ENCODE measurements around the gene IFNK.

Gene IFNK

GRCh38 chr9:27505744-27506161 is 18.3 kb upstream of the IFNK start:
- no peak overlapping the region for H3K4me3 ChIP-seq (ENCODE audit: low read depth, low read length)
- no peak for TF ChIP-seq CTCF (IDR thresholded peaks at IDR 0.05; ENCODE audit: insufficient read depth, low read length, missing control alignments)
- DNase-seq (ENCODE audit: low read depth, low spot score) = no peak
- ChIA-PET CTCF (no interaction called here), POLR2A (no interaction called here)

- ChIA-PET POLR2A (no interaction called here), CTCF (no interaction called here)
- H3K4me3 ChIP-seq (ENCODE audit: low read depth, low read length) = no peak overlapping the region
- TF ChIP-seq CTCF (IDR thresholded peaks at IDR 0.05; ENCODE audit: insufficient read depth, low read length, missing control alignments) = no peak
- DNase-seq (ENCODE audit: low read depth, low spot score) = no peak
Measured at GRCh38 chr9:27506981-27507380, 17.1 kb upstream of the IFNK start.

- POLR2A ChIA-PET = no interaction called here
Measured at GRCh38 chr9:27510780-27511179, 13.3 kb upstream of the IFNK start.

GRCh38 chr9:27511771-27512170 is 12.3 kb upstream of the IFNK start:
- ChIA-PET CTCF (interaction anchor here (1.2 kb wide), 1 partner anchor 18 kb away, joined by 3 read pairs; the partner anchor contains the start of gene MOB3B), POLR2A (no interaction called here)
- no peak for TF ChIP-seq CTCF (IDR thresholded peaks at IDR 0.05; ENCODE audit: insufficient read depth, low read length, missing control alignments)
- no peak overlapping the region for H3K4me3 ChIP-seq (ENCODE audit: low read depth, low read length)
- DNase-seq (ENCODE audit: low read depth, low spot score) = no peak

More at GRCh38 chr9:27510780-27511179, 13.3 kb upstream of the IFNK start:
- CTCF ChIA-PET = interaction anchor here (1.0 to 1.2 kb wide), 3 partner anchors 19 to 178 kb away, joined by 3 read pairs; partner anchors contain the start of gene MOB3B
- H3K4me3 ChIP-seq (ENCODE audit: low read depth, low read length) = no peak overlapping the region
- no peak for TF ChIP-seq CTCF (IDR thresholded peaks at IDR 0.05; ENCODE audit: insufficient read depth, low read length, missing control alignments)
- DNase-seq (ENCODE audit: low read depth, low spot score) = no peak

DNA sequence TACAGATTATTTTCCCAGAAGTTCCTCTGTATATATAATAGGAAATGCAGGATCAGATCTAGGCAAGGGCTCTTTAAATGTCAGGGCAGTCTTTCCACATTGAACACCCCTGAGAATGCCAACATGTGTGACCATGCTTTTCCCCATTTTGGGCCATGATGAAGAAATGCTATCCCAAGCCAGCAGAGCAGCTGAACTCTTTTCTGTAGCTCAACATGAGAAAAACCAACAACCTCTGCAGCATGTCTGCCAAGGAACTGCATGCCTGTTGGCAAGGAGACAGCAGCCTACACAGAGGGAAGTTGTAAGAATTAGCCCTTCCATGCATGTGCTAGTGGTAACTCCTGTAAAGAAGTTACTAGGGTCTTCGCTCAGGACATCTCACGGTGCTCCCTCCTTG is 9.5 kb upstream of the IFNK start:
- ChIA-PET CTCF (interaction anchor here (1.1 kb wide), 1 partner anchor 15 kb away, joined by 3 read pairs; the partner anchor contains the start of gene MOB3B), POLR2A (no interaction called here)
- no peak for TF ChIP-seq CTCF (IDR thresholded peaks at IDR 0.05; ENCODE audit: insufficient read depth, low read length, missing control alignments)
- no peak overlapping the region for H3K4me3 ChIP-seq (ENCODE audit: low read depth, low read length)
- no peak for DNase-seq (ENCODE audit: low read depth, low spot score)

GRCh38 chr9:27518006-27518405 is 6.1 kb upstream of the IFNK start:
- POLR2A ChIA-PET = no interaction called here
- TF ChIP-seq CTCF (IDR thresholded peaks at IDR 0.05; ENCODE audit: insufficient read depth, low read length, missing control alignments) = no peak
- H3K4me3 ChIP-seq (ENCODE audit: low read depth, low read length) = no peak overlapping the region
- CTCF ChIA-PET = interaction anchor here (2.2 kb wide), 1 partner anchor 12 kb away, joined by 6 read pairs; the partner anchor contains the start of gene MOB3B
- DNase-seq (ENCODE audit: low read depth, low spot score) = no peak
